ENCODE data around the gene RASAL3.
A peak's percentile ranks its signal among the peaks of the same experiment; 100 is the strongest.

Gene RASAL3

GRCh38 chr19:15461694-15462093, 2.6 kb downstream of the RASAL3 start:
- DNase-seq (ENCODE audit: low read depth), result no peak
- no peak overlapping the region for H3K4me3 ChIP-seq (ENCODE audit: low read length)
- TF ChIP-seq CTCF (IDR thresholded peaks at IDR 0.05; ENCODE audit: insufficient read depth, low read depth, low read length, missing control alignments), result no peak

- TF ChIP-seq CTCF (IDR thresholded peaks at IDR 0.05; ENCODE audit: insufficient read depth, low read depth, low read length, missing control alignments), result no peak
- DNase-seq (ENCODE audit: low read depth), result no peak
- no peak overlapping the region for H3K4me3 ChIP-seq (ENCODE audit: low read length)
Observed at GRCh38 chr19:15457701-15458484, 6.5 kb downstream of the RASAL3 start.

GRCh38 chr19:15456871-15457700, 7.3 kb downstream of the RASAL3 start:
- no peak overlapping the region for H3K4me3 ChIP-seq (ENCODE audit: low read length)
- no peak for TF ChIP-seq CTCF (IDR thresholded peaks at IDR 0.05; ENCODE audit: insufficient read depth, low read depth, low read length, missing control alignments)
- DNase-seq (ENCODE audit: low read depth), result peak; percentile 39

- no peak for TF ChIP-seq CTCF (IDR thresholded peaks at IDR 0.05; ENCODE audit: insufficient read depth, low read depth, low read length, missing control alignments)
- DNase-seq (ENCODE audit: low read depth), result no peak
- no peak overlapping the region for H3K4me3 ChIP-seq (ENCODE audit: low read length)
Observed at GRCh38 chr19:15456441-15456840, 7.9 kb downstream of the RASAL3 start.

GRCh38 chr19:15455996-15456395, 8.3 kb downstream of the RASAL3 start:
- DNase-seq (ENCODE audit: low read depth), result no peak
- no peak overlapping the region for H3K4me3 ChIP-seq (ENCODE audit: low read length)
- TF ChIP-seq CTCF (IDR thresholded peaks at IDR 0.05; ENCODE audit: insufficient read depth, low read depth, low read length, missing control alignments), result no peak

GRCh38 chr19:15453906-15454860, 10.2 kb downstream of the RASAL3 start:
- TF ChIP-seq CTCF (IDR thresholded peaks at IDR 0.05; ENCODE audit: insufficient read depth, low read depth, low read length, missing control alignments), result peak; percentile 10
- no peak for DNase-seq (ENCODE audit: low read depth)
- no peak overlapping the region for H3K4me3 ChIP-seq (ENCODE audit: low read length)
